OCI-LY1 (cell line): ENCODE measurements around the gene ARID3A.

Experiments used
- CTCF ChIP-seq: fragments of 200-600 bp; sonication (generic), shearing (Covaris generic); IDR thresholded peaks from 2 replicates; pipeline ENCODE4 v1.5.1; 2017; ENCODE audit warnings: mild to moderate bottlenecking, antibody characterized with exemption, low read length, moderate library complexity, mixed read lengths
- EZH2 ChIP-seq: fragments of 200-600 bp; sonication (generic), shearing (Covaris generic); IDR thresholded peaks from 2 replicates; pipeline ENCODE4 v1.8.0; 2017; ENCODE audit warnings: borderline replicate concordance, mixed run types, mild to moderate bottlenecking, antibody characterized with exemption, low read length, moderate library complexity, mixed read lengths

- TF ChIP-seq CTCF (no peak), EZH2 (no peak)
Measured at GRCh38 chr19:1004204-1004802, 78.5 kb downstream of the ARID3A start.
